Uterus (tissue), 4 donors: ENCODE measurements around the gene STH. TPM values are rescaled to one million over a fixed set of nuclear protein-coding genes. Genes with fewer than 3 reads are reported as not detected.
"Not testable (repeated sequence)": the region's sequence is repeated elsewhere in the genome, so short reads cannot be mapped to it uniquely, and the experiment has no call there.

Source experiments
- DNase-seq, 2 donors: peaks; one replicate each; pipeline ENCODE4 v3.0.0-alpha.2; 2019 to 2020
- H3K27ac ChIP-seq, 2 donors: fragments of 200-600 bp; sonication (generic); 1 replicate in 1 of 2; 2 replicates in 1 of 2; pipeline ENCODE4 v1.5.1; 2016 to 2018
- H3K27me3 ChIP-seq, 2 donors: fragments of 200-600 bp; sonication (generic); one replicate each; pipeline ENCODE4 v1.5.1; 2018 to 2019; ENCODE audit warnings: control low read depth in 1 of 2
- H3K36me3 ChIP-seq, 2 donors: fragments of 200-600 bp; sonication (generic); one replicate each; pipeline ENCODE4 v1.5.1; 2019; ENCODE audit warnings: control low read depth in 1 of 2
- H3K4me1 ChIP-seq, 2 donors: fragments of 200-600 bp; sonication (generic); one replicate each; pipeline ENCODE4 v1.5.1; 2018 to 2019; ENCODE audit warnings: control low read depth in 1 of 2
- H3K4me3 ChIP-seq, 2 donors: fragments of 200-600 bp; sonication (generic); 1 replicate in 1 of 2; 2 replicates in 1 of 2; pipeline ENCODE4 v1.5.1; 2018 to 2019; ENCODE audit warnings: mild to moderate bottlenecking in 1 of 2
- H3K9me3 ChIP-seq, 2 donors: fragments of 200-600 bp; sonication (generic); one replicate each; pipeline ENCODE4 v1.5.1; 2019; ENCODE audit warnings: control low read depth in 1 of 2
- POLR2A ChIP-seq, 2 donors: fragments of 450-650 bp; IDR thresholded peaks; one replicate each; pipeline ENCODE4 v1.6.1; 2016; ENCODE audit warnings: antibody characterized with exemption in 2 of 2, mild to moderate bottlenecking in 1 of 2, moderate library complexity in 1 of 2
- intact Hi-C: fragments of 100-400 bp; cut with DNase I; formaldehyde crosslinking; loops from one replicate; pipeline ENCODE4 v1.15.1; 2023; ENCODE audit warnings: low total_unique reads
- total RNA-seq, 4 donors: library from RNA; depleted of rRNA in 3 of 4; stranded (reverse); fragments of >200 nt in 3 of 4; gene quantifications; one replicate each; pipeline versions ENCODE4 v1.1.0 to v1.2.4, GENCODE V29; 2014 to 2023
- TF ChIP-seq, protein P1 (sequence below), 4 experiments: fragments of 200-600 bp in 2 of 4; fragments of 450-650 bp in 2 of 4; sonication (generic) in 2 of 4; IDR thresholded peaks; one replicate each; pipeline ENCODE4 v1.5.1; 2016 to 2019; ENCODE audit warnings: antibody characterized with exemption in 4 of 4, mild to moderate bottlenecking in 2 of 4, moderate library complexity in 1 of 4
- donor health status: DM: yes; HTN: yes; CAD: no.

Gene STH
- total RNA-seq, 4 donors from 2014 or later, result not detected

GRCh38 chr17:46020023-46020761 is 21.1 kb downstream of the STH start:
- H3K36me3 ChIP-seq, result no peaks in the 10 kb centered on the region
- H3K4me1 ChIP-seq, result no peaks in the 10 kb centered on the region
- no peaks in the 10 kb centered on the region for H3K9me3 ChIP-seq
- no peak overlapping the region for H3K27ac ChIP-seq
- H3K27me3 ChIP-seq, result no peaks in the 10 kb centered on the region
- no peak overlapping the region for H3K4me3 ChIP-seq
- TF ChIP-seq, protein P1, sequence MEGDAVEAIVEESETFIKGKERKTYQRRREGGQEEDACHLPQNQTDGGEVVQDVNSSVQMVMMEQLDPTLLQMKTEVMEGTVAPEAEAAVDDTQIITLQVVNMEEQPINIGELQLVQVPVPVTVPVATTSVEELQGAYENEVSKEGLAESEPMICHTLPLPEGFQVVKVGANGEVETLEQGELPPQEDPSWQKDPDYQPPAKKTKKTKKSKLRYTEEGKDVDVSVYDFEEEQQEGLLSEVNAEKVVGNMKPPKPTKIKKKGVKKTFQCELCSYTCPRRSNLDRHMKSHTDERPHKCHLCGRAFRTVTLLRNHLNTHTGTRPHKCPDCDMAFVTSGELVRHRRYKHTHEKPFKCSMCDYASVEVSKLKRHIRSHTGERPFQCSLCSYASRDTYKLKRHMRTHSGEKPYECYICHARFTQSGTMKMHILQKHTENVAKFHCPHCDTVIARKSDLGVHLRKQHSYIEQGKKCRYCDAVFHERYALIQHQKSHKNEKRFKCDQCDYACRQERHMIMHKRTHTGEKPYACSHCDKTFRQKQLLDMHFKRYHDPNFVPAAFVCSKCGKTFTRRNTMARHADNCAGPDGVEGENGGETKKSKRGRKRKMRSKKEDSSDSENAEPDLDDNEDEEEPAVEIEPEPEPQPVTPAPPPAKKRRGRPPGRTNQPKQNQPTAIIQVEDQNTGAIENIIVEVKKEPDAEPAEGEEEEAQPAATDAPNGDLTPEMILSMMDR (IDR thresholded peaks at IDR 0.05), result no peak
- no peak for TF ChIP-seq POLR2A (IDR thresholded peaks at IDR 0.05)
- intact Hi-C loops, result no loop called here
- DNase-seq, result no peak

DNA sequence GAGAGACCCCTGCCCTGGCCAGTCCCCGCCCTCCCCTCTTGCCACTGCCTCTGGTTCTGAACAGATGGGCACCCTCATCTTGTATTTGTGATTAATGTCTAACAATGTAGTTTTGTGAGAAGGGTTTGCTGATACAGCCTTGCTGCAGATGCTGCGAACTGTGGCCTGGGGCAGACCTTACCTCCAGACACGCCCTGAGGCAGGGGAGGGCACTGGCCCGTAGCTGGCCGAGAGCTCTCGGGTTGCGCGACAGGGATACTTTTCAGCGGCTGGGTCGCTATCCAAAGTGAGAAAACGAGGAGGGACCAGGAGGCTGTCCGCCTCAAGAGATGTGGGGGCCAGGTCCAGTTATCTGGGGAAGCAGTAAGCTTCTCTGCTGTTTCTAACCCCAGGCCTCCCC is 21.9 kb downstream of the STH start:
- Histone ChIP-seq H3K36me3 (no peaks in the 10 kb centered on the region), H3K4me3 (no peak overlapping the region), H3K9me3 (no peaks in the 10 kb centered on the region), H3K27me3 (no peaks in the 10 kb centered on the region), H3K4me1 (no peaks in the 10 kb centered on the region), H3K27ac (no peak overlapping the region)
- intact Hi-C loops, result no loop called here
- TF ChIP-seq POLR2A (IDR thresholded peaks at IDR 0.05), result no peak
- TF ChIP-seq, protein P1 (IDR thresholded peaks at IDR 0.05), result no peak
- DNase-seq, result no peak

- H3K9me3 ChIP-seq, H3K27ac ChIP-seq, H3K27me3 ChIP-seq, H3K4me1 ChIP-seq, intact Hi-C loops, H3K4me3 ChIP-seq, DNase-seq, H3K36me3 ChIP-seq: not testable (repeated sequence)
Observed at GRCh38 chr17:46023366-46023765, 24.3 kb downstream of the STH start.

- intact Hi-C loops, result no loop called here
- Histone ChIP-seq H3K9me3 (no peaks in the 10 kb centered on the region), H3K27ac (no peak overlapping the region), H3K4me1 (no peaks in the 10 kb centered on the region), H3K36me3 (no peaks in the 10 kb centered on the region), H3K4me3 (no peak overlapping the region), H3K27me3 (no peaks in the 10 kb centered on the region)
- no peak for DNase-seq
- no peak for TF ChIP-seq POLR2A (IDR thresholded peaks at IDR 0.05)
- TF ChIP-seq, protein P1 (IDR thresholded peaks at IDR 0.05), result no peak
Observed at GRCh38 chr17:46023783-46024388, 24.8 kb downstream of the STH start.

- TF ChIP-seq, protein P1 (IDR thresholded peaks at IDR 0.05), result no peak
- no peak for TF ChIP-seq POLR2A (IDR thresholded peaks at IDR 0.05)
- no peak for DNase-seq
- H3K36me3 ChIP-seq, result no peaks in the 10 kb centered on the region
Observed at GRCh38 chr17:46024590-46024989, 25.5 kb downstream of the STH start.

More at GRCh38 chr17:46024590-46024989, 25.5 kb downstream of the STH start:
- Histone ChIP-seq H3K4me1 (no peaks in the 10 kb centered on the region), H3K27me3 (no peaks in the 10 kb centered on the region), H3K9me3 (no peaks in the 10 kb centered on the region), H3K27ac (no peak overlapping the region), H3K4me3 (no peak overlapping the region)
- intact Hi-C loops, result no loop called here
